ENCODE data around the gene PAFAH2. TPM values are rescaled to one million over a fixed set of nuclear protein-coding genes. Genes with fewer than 3 reads are reported as not detected.
"Not testable (repeated sequence)": the region's sequence is repeated elsewhere in the genome, so short reads cannot be mapped to it uniquely, and the experiment has no call there.

Gene PAFAH2
- polyA plus RNA-seq, 3 donors, result 18.5 to 19.8 (median 19.2) TPM

DNA sequence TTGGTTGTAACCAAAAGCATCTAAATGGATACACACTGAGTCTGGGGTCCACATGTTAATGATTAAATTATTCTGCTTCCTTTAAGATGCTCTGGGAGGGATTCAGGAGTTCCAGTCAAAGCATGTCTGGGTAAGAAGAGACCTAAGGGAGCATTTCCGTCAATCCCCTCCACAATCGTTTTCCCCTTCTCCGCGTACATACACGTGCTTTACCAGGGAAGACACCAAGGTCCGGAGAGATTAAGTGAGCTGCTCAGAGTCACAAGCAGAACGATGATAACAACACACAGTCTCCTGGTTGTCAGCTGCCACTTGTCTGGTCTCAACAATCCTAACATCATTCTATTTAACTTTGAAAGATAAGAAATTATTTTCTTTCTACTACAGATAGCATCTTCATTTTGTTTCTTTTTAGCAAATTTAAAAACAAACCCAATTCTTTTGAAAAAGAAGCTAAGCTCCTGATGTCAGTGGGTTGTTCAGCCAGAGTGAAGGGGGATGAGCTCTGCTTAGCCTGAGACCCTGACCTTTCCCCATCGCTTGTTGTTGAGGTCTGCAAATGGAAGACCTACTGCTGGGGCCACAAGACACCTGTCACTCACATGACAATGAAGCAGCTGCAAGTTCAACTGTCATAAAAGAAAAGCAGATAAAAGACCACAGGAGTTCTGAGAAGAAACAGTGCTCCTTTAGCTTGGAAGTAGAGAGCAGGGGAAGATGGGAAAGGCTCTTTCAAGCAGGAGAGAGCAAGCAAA, 4.5 kb downstream of the PAFAH2 start:
- DNase-seq (ENCODE audit: extremely low read depth in 1 of 11, low read depth in 9 of 11, low spot score in 4 of 11), result no peak

DNA sequence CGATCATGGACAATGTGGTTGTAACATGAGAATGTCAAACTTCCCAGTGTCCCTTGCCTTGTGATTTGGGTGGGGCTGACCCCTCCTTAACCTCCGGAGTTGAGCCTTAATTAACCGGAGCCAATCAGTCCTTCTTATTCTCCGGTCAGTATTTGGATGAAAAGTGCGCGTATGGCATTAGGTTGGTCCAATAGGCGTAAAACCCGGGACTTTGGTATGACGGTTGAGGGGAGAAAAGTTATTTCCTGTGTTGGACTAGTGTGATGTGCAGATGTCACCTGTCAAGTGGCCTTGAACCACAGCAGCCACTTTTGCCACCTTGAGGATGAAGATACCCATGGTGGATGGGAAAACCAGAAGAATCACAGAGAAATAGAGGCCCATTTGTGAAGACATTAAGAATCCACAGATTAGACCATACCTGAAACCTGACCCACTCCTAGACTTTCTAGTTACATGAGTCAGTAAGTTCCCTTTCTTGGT, 5.1 kb downstream of the PAFAH2 start:
- no peak for DNase-seq (ENCODE audit: extremely low read depth in 1 of 11, low read depth in 9 of 11, low spot score in 4 of 11)

DNA sequence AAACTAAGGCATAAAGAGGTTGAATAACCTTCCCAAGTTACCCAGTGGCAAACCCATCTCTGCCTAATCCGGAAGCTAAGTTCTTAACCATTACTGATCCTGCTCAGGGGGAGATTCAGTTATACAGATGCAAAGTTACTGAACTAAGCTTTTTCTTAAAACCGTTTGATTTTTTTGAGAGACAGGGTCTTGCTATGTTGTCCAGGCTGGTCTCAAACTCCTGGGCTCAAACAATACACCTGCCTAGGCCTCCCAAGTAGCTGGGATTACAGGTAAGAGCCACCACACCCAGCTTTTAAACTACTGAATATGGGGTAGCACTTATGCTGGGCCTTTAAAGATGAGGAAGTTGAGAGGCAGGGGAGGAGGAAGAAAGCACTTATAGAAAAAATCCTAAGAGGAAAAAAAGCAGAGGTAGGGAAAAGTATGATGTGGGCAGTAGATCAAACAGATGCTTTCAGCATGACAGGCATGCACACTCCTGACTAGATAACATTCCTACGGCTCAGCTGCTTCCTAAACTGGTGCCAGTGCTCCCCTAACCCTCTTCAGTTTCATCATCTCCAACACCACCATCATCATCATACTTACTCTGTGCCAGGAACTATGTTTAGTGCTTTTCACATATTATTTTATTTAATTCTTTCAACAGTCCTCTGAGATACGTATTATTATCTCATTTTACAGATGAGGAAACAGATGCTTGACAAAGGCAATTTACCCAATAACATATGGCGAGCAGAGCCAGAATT, 5.8 kb downstream of the PAFAH2 start:
- DNase-seq (ENCODE audit: extremely low read depth in 1 of 11, low read depth in 9 of 11, low spot score in 4 of 11), result no peak

DNA sequence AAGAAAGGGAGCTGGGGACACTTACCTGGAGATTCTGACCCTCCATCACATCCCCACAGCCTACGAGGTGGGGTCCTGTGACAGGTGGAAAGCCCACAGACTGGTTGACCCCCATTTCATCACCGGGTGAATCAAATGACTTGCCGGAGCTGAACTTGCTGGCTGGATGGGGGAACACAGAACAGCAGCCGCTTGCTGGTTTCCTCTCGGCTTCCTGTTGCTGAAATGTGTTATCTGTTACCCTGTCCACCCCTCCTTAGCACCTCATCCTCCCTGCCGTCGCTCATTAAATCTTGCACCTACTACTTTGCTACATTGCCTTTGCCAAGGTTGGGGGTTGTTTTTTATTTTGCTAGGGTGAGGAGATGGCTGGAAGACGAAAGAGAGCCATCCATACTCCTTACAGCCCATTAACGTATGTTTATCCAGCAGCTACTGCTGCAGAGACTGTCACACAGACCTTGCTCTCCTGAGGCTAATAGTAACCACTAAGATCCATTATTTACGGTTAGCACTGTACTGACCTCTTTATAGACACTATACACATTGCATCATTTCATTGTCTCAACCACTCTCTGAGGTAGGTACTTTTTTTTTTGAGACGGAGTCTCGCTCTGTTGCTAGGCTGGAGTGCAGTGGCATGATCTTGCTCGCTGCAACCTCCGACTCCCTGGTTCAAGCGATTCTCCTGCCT, 7.0 kb downstream of the PAFAH2 start:
- DNase-seq (ENCODE audit: extremely low read depth in 1 of 11, low read depth in 9 of 11, low spot score in 4 of 11), result no peak

DNA sequence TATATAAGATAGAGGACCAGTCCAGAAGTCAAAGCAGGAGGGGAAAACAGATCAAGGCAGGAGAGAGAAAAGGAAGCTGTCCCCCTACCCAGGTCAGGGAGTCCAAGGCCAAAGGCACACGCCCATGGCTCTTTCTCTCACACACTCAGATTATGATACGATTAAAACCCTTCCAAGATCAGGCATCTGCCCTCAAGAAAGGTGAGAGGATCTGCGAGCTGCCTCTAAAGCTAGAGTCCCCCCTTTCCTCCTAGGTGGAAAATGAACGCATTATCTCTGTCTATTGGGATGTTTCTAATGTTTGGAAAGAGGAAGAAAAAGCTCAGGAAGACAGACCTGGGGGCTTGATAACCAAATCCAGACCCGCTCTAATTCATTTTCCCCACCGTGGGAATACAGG, 7.6 kb downstream of the PAFAH2 start:
- no peak for DNase-seq (ENCODE audit: extremely low read depth in 1 of 11, low read depth in 9 of 11, low spot score in 4 of 11)

DNA sequence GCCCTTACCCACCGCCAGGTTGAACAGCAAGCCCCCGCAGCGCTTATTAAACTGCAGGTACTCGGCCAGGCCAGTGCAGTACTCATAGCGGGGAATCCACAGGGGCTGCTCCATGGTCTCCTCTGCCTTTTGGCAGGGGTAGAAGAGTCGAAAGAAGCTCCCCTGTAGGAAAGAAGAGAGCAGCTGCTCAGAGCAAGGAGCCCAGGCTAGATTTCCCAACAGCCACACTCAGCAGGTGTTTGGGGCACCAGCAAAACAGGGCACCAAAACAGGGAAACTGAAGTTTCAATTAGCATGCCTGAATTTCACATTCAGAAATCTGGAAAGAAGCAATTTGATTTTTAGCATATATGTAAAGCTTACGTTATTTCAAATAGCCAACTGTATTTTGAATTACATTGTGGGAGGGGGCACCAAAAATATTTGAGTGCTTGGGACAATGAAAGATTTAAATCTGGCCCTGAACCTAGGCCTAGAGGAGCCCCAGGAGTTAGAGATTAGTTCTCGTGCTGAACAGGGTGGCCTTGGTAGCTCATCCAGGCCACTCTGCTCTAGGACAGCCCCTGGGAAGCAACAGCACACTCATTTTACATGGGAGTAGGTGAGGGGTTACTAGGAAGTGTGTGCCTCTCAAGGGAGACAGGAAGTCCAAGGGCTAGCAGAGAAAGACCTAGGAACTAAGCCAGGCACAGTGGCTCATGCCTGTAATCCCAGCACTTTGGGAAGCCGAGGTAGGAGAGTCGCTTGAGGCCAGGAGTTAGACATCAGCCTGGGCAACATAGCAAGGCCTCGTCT, 8.2 kb downstream of the PAFAH2 start:
- DNase-seq (ENCODE audit: extremely low read depth in 1 of 11, low read depth in 9 of 11, low spot score in 4 of 11), result no peak

DNA sequence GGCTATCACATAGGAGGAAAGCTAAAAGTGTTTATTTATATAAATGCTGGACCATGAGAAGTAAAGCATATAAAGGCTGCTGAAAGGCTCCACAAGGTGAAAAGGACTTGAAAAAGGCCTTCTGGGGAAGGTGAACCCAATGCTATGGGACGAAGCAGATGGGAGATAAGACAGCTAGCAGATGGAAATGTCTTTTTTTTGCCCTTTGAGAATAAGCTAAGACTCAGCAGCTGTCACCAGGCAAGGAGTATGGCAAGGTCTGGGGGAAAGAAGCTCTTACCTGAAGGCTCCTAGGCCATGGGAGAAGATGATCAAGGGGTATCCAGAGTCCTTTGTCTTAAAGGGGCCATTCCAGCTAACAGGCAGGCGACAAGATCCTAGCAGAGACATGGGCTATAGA, 9.9 kb downstream of the PAFAH2 start:
- no peak for DNase-seq (ENCODE audit: extremely low read depth in 1 of 11, low read depth in 9 of 11, low spot score in 4 of 11)

DNA sequence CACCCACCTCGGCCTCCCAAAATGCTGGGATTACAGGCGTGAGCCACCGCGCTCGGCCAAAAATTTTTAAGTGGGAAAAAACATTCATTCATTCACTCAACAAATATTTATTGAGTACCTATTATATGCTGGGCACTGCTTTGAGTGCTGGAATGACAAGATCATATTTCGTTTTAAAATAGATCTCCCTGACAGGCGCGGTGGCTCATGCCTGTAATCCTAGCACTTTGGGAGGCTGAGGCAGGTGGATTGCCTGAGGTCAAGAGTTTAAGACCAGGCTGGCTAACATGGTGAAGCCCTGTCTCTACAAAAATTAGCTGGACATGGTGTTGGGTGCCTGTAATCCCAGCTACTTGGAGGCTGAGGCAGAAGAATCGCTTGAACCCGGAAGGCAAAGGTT, 11.1 kb downstream of the PAFAH2 start:
- DNase-seq (ENCODE audit: extremely low read depth in 1 of 11, low read depth in 9 of 11, low spot score in 4 of 11), result not testable (repeated sequence)

DNA sequence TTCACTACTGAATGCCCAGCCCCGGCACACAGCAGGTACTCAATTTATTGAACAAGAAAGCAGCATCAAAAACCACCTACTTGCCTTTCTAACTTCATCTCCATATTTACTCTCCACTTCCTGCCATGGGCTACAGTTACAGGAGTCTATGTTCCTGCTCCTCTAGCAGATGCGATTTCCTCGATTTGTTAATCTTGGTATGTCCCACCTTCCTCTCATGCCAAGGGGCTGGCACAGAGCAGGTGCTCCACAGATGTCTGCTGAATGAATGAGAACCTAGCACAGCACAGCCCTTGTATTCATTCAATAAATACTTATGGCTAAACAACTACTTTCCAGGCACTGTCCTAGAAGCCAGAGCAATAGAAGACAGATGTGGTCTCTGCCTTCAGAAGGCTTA, 12.2 kb downstream of the PAFAH2 start:
- no peak for DNase-seq (ENCODE audit: extremely low read depth in 1 of 11, low read depth in 9 of 11, low spot score in 4 of 11)

DNA sequence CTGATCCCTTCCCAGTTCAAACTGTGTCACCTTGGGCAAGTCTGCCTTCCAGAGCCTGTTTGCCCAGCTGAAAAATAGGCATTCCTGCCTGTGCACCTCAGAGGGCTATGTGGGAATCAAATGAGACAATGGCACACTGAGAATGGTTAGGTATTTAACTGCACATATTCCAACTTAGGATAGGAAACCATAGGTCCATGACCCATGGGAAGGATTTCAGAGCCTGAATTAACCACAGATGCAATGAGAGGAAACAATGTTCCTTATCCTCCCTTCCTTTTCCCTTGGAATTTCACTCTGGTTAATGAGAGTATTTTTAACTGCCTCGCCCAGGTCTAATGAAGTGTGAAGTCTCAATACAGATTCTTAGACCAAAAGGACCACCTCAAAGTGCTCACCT, 12.7 kb downstream of the PAFAH2 start:
- no peak for DNase-seq (ENCODE audit: extremely low read depth in 1 of 11, low read depth in 9 of 11, low spot score in 4 of 11)

DNA sequence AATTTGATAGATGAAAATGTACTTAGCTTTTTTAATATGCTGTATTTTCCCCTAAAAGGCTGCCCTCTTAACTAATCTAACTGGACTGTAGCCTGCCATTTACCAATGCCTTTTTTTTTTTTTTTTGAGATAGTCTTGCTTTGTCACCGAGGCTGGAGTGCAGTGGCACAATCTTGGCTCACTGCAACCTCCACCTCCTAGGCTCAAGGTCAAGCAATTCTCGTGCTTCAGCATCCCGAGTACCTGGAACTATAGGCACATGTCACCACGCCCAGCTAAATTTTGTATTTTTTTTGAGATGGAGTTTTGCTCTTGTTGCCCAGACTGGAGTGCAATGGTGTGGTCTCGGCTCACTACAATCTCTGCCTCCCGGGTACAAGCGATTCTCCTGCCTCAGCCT, 18.7 kb downstream of the PAFAH2 start:
- DNase-seq (ENCODE audit: extremely low read depth in 1 of 11, low read depth in 9 of 11, low spot score in 4 of 11), result no peak

DNA sequence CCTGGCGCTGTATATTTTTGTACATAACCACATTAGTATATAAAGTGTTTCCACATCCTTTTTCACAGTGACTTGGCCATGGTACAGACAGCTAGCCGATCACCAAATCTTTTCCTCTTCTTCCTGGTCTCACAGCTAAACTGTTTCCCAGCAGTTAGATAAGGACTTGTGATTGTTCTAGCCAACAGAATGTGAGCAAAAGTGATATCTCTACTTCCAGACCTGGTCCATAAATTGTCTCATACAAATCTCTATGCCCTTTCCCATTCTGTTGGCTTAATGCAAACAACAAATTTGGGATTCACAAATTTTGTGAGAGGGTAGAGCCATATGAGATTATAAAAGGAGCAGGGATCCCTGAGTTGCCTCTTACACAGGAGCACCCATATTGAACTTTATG, 19.5 kb downstream of the PAFAH2 start:
- DNase-seq (ENCODE audit: extremely low read depth in 1 of 11, low read depth in 9 of 11, low spot score in 4 of 11), result no peak

DNA sequence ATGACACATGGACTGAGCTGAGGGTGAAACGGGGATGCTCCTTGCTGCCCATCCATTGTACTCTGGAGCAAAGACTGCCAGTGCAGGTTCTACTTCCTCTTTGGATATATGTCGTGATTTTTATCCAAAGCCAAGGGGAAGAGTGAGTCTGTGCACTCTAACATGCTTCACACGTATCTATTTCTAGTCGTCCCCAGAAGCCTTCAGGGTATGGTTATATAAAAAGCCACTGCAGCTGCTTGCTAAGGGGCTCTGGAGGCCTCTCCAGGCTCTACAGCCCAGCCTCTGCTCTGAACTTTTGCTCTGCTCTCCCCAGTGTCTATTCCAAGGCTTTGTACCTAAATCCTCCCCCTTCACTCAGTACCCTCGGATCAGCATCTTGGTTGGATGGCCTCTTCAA, 20.1 kb downstream of the PAFAH2 start:
- DNase-seq (ENCODE audit: extremely low read depth in 1 of 11, low read depth in 9 of 11, low spot score in 4 of 11), result no peak

DNA sequence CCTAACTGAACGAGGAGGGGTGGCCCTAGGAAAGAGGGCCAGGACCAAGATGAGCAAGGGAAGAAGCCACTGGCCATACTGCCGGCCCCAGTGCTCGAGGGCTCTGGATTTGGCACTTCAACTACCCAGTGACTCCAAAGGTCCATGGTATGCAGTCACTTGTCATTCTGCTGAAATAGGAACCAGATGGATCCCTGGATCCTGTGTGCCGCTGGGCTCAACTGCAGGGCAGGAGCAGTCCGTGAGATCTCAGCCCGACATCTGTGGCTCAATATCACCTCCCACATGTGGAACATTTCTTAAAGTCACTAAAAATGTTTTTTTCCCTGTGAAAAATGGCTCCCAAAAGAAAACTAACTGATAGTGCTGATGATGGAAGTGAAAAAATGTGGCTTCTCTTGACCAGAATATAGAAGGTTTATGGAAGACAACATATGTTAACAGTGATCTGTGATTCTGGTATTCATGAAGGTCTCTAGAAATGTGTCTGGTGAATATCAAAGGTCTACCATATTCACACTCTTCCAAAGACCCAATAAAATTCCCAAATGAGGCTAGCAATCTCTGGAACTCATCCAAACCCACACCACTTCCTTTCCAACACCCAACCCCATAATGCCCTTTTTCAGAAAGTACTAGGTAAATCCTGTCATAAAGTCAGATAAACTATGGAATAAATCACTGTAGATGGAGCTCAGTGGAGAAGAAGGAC, 24.1 kb downstream of the PAFAH2 start:
- DNase-seq (ENCODE audit: extremely low read depth in 1 of 11, low read depth in 9 of 11, low spot score in 4 of 11), result no peak

DNA sequence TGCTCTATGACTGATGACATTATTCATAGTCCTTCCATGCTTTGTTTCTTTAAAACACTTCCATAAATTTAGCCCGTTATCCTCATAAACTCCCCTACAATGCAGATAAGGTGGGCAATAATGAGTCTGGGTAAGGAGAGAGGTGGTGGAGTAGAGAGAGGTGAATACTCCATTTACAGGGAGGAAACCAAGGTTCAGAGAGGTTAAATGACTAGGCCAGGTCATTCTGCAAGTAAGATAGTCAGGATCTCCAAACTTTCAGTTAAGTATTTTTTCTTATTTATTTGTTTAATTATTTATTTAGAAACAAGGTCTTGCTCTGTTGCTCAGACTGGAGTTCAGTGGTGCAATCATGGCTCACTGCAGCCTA, 26.1 kb downstream of the PAFAH2 start:
- DNase-seq (ENCODE audit: extremely low read depth in 1 of 11, low read depth in 9 of 11, low spot score in 4 of 11), result no peak

DNA sequence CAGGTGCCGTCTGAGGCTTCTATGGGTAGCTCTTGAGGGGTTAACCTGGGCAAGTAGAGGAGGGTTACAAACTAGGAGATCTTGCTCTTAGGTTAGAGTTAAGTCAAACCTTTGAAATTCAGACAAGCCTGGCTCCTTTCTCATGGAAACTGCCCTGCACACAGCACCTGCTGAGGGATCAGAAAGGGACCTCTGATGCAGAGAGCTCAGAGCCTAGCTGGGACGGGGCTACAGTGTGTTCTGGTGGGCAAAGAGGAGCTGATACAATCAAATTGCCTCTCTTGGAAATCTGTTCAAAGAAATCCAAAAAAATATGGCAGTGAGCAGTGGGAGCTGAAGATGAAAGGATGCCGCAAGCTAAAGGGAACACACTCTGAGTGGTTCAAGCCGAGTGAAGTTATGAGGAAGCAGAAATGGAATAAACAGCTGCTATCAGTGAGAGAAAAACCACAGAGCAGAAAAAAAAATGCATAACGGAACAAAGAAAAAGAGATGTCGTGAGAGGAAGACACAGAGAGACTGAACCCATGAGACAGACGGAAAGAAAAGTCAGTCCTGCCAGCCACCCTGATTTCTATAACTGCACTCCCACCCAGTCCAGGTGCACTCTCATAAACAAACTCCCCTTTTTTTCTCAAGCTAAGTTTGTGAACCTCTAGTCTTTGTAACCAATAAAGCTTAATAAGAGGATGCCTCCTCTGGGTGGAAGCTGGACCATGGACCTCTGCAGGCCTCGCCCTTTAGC, 26.6 kb downstream of the PAFAH2 start:
- no peak for DNase-seq (ENCODE audit: extremely low read depth in 1 of 11, low read depth in 9 of 11, low spot score in 4 of 11)

DNA sequence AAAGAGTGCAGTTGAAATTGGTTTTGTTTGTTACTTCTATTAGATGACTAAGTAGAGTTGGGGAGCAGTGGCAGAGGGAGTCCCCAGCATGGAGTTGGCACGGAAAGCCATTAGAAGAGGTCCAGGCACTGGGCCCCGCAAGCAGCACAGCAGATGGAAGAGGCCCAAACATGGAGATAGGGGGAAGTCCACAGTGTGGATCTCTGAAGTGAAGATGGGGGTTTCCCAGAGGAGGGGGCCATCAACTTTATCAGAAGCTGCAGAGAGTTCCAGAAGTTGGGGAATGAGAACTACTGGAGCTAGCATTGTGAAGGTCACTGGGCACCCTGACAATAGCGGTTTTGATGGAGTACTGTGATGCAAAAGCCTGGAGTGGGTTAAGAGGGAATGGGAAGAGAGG, 30.6 kb downstream of the PAFAH2 start:
- no peak for DNase-seq (ENCODE audit: extremely low read depth in 1 of 11, low read depth in 9 of 11, low spot score in 4 of 11)

DNA sequence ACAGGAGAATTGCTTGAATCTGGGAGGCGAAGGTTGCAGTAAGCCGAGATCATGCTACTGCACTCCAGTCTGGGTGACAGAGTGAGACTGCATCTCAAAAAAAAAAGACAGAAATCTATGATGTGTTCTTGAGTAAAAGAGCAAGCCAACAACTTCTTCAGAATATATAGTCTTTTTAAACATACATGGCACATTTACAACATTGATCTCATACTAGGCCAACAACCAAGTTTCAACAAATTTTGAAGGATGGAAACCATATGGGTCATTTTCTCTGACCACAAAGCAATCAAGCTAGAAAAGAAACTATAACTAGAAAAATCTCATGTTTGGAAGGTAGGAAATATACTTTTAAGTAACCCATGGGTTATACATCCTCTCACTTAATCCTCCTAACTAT, 38.3 kb downstream of the PAFAH2 start:
- peak in 2 of 11 donors; percentile 3 for DNase-seq (ENCODE audit: extremely low read depth in 1 of 11, low read depth in 9 of 11, low spot score in 4 of 11)

Measured in renal cortex interstitium (tissue), 11 donors.